GM13977 (cell line): ENCODE data around the gene NDUFS8.
A peak's percentile ranks its signal among the peaks of the same experiment; 100 is the strongest.

Experiments
- DNase-seq: peaks from one replicate; pipeline ENCODE4 v3.0.0; 2012; ENCODE audit warnings: low spot score
- CTCF ChIP-seq: IDR thresholded peaks from 2 replicates; pipeline ENCODE4 v1.5.1; 2012; ENCODE audit warnings: mild to moderate bottlenecking, control low read depth; ENCODE audit not compliant: insufficient read depth; ENCODE audit errors: extremely low read depth, missing control alignments
- in situ Hi-C: fragments of 300-500 bp; cut with MboI; formaldehyde crosslinking; loops from one replicate; pipeline ENCODE4 v1.12.0; 2022; ENCODE audit warnings: low sequenced_read_pairs, low pct_unique_long_range_greater_than_20kb, mixed read lengths, inconsistent platforms; ENCODE audit not compliant: unreplicated experiment

Gene NDUFS8

GRCh38 chr11:68036141-68036716 lies 5.7 kb downstream of the NDUFS8 start:
- in situ Hi-C loops = no loop called here

DNA sequence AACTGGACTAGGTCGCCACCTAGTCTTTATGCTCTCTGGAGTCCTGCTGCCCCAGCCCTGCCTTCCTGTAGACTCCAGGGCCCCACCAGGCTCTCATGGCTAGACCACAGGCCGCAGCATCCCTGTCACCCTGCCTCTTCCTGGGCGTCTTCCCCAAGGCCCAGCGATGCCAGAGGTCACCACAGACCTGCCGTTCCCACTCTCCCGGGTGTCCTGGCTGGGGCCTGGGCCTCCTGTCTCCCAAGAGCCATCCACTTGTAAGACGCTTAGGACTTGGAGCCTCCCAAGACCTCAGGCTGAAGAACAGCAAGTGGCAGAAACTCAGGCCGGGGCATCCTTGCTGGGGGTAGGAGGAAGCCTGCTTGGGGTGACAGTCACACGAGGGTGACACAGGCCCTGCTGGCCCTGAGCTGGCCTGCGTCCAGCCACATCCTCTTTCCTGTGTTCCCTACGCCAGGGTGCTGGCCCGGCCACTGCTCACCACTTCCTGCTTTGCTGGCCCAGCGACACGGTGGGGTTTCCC lies 6.3 kb downstream of the NDUFS8 start:
- no peak for TF ChIP-seq CTCF
- in situ Hi-C loops = no loop called here
- no peak for DNase-seq

More at GRCh38 chr11:68036141-68036716, 5.7 kb downstream of the NDUFS8 start:
- no peak for DNase-seq
- no peak for TF ChIP-seq CTCF

- in situ Hi-C loops = no loop called here
- no peak for DNase-seq
- TF ChIP-seq CTCF = no peak
Measured at GRCh38 chr11:68037411-68038225, 7.1 kb downstream of the NDUFS8 start.

DNA sequence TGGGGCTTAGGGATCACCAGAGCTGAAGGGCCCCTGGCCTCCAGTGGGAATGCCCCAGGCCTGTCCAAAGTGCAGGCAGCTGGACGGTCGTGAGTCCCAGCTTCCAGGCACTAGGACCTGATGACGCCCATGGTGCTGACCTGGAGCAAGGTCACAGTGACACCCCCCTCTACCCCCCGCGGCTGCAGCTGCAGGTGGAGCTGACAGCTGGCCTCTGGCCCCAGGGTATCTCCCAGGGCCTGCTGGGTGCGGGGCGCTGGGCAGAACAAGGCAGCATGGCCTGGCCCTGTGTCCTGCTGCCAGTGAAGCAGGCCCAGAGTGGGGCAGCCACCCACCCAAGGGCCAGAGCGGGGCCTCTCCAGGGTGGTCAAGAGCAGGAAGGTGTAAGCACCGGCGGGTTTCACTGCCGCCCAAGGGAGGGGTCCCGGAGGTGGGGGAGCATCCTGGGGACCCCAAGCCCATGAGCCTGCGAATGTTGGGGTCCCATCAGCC lies 7.8 kb downstream of the NDUFS8 start:
- TF ChIP-seq CTCF = no peak
- in situ Hi-C loops = no loop called here
- no peak for DNase-seq

- no peak for TF ChIP-seq CTCF
- DNase-seq = peak; percentile 92
- in situ Hi-C loops = no loop called here
Measured at GRCh38 chr11:68038718-68039525, 8.4 kb downstream of the NDUFS8 start, which contains the start of gene TCIRG1. TCIRG1 (plus strand) TSS chr11:68039025; CDS start chr11:68041272, 2,247 bp downstream.

- DNase-seq = no peak
- TF ChIP-seq CTCF = no peak
- in situ Hi-C loops = no loop called here
Measured at GRCh38 chr11:68039526-68040086, 9.1 kb downstream of the NDUFS8 start.
